ENCODE measurements around the gene LRRC8C.
A peak's percentile ranks its signal among the peaks of the same experiment; 100 is the strongest.

LRRC8C gene

GRCh38 chr1:89670711-89671110, 37.8 kb downstream of the LRRC8C start:
- DNase-seq (ENCODE audit: low read depth in 2 of 2): no peak

- DNase-seq (ENCODE audit: low read depth in 2 of 2): peak; percentile 9 to 12
Measured at GRCh38 chr1:89671775-89672488, 39.0 kb downstream of the LRRC8C start.

GRCh38 chr1:89672489-89673183, 39.7 kb downstream of the LRRC8C start:
- no peak for DNase-seq (ENCODE audit: low read depth in 2 of 2)

- no peak for DNase-seq (ENCODE audit: low read depth in 2 of 2)
Measured at GRCh38 chr1:89673251-89673650, 40.3 kb downstream of the LRRC8C start.

- no peak for DNase-seq (ENCODE audit: low read depth in 2 of 2)
Measured at GRCh38 chr1:89675677-89676076, 42.8 kb downstream of the LRRC8C start.

GRCh38 chr1:89681045-89681729, 48.3 kb downstream of the LRRC8C start:
- no peak for DNase-seq (ENCODE audit: low read depth in 2 of 2)

GRCh38 chr1:89682611-89683010, 49.7 kb downstream of the LRRC8C start:
- DNase-seq (ENCODE audit: low read depth in 2 of 2): no peak

GRCh38 chr1:89685461-89685860, 52.5 kb downstream of the LRRC8C start:
- DNase-seq (ENCODE audit: low read depth in 2 of 2): no peak

- DNase-seq (ENCODE audit: low read depth in 2 of 2): no peak
Measured at GRCh38 chr1:89686520-89686919, 53.6 kb downstream of the LRRC8C start.

- DNase-seq (ENCODE audit: low read depth in 2 of 2): no peak
Measured at GRCh38 chr1:89687254-89687653, 54.3 kb downstream of the LRRC8C start.

- no peak for DNase-seq (ENCODE audit: low read depth in 2 of 2)
Measured at GRCh38 chr1:89688607-89689006, 55.7 kb downstream of the LRRC8C start.

GRCh38 chr1:89689234-89689633, 56.3 kb downstream of the LRRC8C start:
- no peak for DNase-seq (ENCODE audit: low read depth in 2 of 2)

- DNase-seq (ENCODE audit: low read depth in 2 of 2): no peak
Measured at GRCh38 chr1:89690595-89690994, 57.7 kb downstream of the LRRC8C start.

GRCh38 chr1:89692601-89693521, 59.9 kb downstream of the LRRC8C start:
- no peak for DNase-seq (ENCODE audit: low read depth in 2 of 2)

- no peak for DNase-seq (ENCODE audit: low read depth in 2 of 2)
Measured at GRCh38 chr1:89695847-89696246, 62.9 kb downstream of the LRRC8C start.

- DNase-seq (ENCODE audit: low read depth in 2 of 2): peak; percentile 62 to 66
Measured at GRCh38 chr1:89697383-89697782, 64.5 kb downstream of the LRRC8C start.

- DNase-seq (ENCODE audit: low read depth in 2 of 2): no peak
Measured at GRCh38 chr1:89698020-89698560, 65.2 kb downstream of the LRRC8C start.

GRCh38 chr1:89698624-89699023, 65.7 kb downstream of the LRRC8C start:
- DNase-seq (ENCODE audit: low read depth in 2 of 2): no peak

GRCh38 chr1:89699451-89699986, 66.6 kb downstream of the LRRC8C start:
- DNase-seq (ENCODE audit: low read depth in 2 of 2): no peak

GRCh38 chr1:89701746-89702241, 68.9 kb downstream of the LRRC8C start:
- DNase-seq (ENCODE audit: low read depth in 2 of 2): no peak

GRCh38 chr1:89702520-89703045, 69.7 kb downstream of the LRRC8C start:
- DNase-seq (ENCODE audit: low read depth in 2 of 2): no peak
